Mesothelial cell of epicardium (in vitro differentiated cells): ENCODE measurements around the gene FABP1. TPM values are rescaled to one million over a fixed set of nuclear protein-coding genes. Genes with fewer than 3 reads are reported as not detected.

Source experiments
- DNase-seq, 2 experiments: peaks; one replicate each; pipeline ENCODE4 v3.0.0; 2021; ENCODE audit warnings: low spot score in 2 of 2; ENCODE audit not compliant: unreplicated experiment in 2 of 2
- H3K27ac Mint-ChIP-seq: 2 replicates; pipeline ENCODE4 v1.8.0; 2021; ENCODE audit warnings: mixed read lengths
- H3K27me3 Mint-ChIP-seq: 2 replicates; pipeline ENCODE4 v1.8.0; 2021; ENCODE audit warnings: low read depth, mixed read lengths
- H3K36me3 Mint-ChIP-seq: 2 replicates; pipeline ENCODE4 v1.8.0; 2021; ENCODE audit warnings: mixed read lengths
- H3K4me1 Mint-ChIP-seq: 2 replicates; pipeline ENCODE4 v1.8.0; 2021; ENCODE audit warnings: mixed read lengths
- H3K4me3 Mint-ChIP-seq: 2 replicates; pipeline ENCODE4 v1.8.0; 2021; ENCODE audit warnings: mild to moderate bottlenecking, moderate library complexity, mixed read lengths
- H3K9me3 Mint-ChIP-seq: 2 replicates; pipeline ENCODE4 v1.8.0; 2021; ENCODE audit warnings: mixed read lengths
- total RNA-seq: library from RNA; stranded (reverse); gene quantifications from 3 replicates; pipeline ENCODE4 v1.2.1, GENCODE V29; 2021
- TF ChIP-seq, protein P1 (sequence below): fragments of 200-600 bp; sonication (generic); IDR thresholded peaks from one replicate; pipeline ENCODE4 v1.5.0; 2021; ENCODE audit warnings: antibody characterized with exemption; ENCODE audit not compliant: unreplicated experiment

Gene FABP1
- total RNA-seq, 1 donor from 2014 or later = 1.0 TPM

DNA sequence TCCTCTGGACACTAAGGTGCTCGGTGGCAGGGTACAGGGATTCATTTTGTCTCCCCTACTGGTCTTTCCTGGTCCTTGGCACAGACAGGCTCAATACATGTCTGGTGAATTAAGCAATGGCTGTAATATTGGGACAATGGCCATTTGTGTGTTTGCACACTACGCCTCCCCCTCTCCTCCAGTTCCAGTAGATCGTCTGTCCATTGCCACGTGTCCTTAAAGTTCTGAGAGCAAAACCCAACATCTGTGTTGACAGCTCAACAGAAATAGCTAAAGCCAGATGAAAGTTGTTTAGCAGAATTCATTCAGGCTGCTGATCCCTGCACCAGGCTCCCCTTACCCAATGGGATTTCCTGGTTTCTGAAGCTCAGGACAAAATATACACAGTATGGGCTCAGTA, 9.0 kb upstream of the FABP1 start:
- no peak overlapping the region for H3K27ac Mint-ChIP-seq
- H3K9me3 Mint-ChIP-seq = peaks cover 7% of the 10 kb centered on the region
- TF ChIP-seq, protein P1, sequence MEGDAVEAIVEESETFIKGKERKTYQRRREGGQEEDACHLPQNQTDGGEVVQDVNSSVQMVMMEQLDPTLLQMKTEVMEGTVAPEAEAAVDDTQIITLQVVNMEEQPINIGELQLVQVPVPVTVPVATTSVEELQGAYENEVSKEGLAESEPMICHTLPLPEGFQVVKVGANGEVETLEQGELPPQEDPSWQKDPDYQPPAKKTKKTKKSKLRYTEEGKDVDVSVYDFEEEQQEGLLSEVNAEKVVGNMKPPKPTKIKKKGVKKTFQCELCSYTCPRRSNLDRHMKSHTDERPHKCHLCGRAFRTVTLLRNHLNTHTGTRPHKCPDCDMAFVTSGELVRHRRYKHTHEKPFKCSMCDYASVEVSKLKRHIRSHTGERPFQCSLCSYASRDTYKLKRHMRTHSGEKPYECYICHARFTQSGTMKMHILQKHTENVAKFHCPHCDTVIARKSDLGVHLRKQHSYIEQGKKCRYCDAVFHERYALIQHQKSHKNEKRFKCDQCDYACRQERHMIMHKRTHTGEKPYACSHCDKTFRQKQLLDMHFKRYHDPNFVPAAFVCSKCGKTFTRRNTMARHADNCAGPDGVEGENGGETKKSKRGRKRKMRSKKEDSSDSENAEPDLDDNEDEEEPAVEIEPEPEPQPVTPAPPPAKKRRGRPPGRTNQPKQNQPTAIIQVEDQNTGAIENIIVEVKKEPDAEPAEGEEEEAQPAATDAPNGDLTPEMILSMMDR = no peak
- H3K27me3 Mint-ChIP-seq = peaks cover 59% of the 10 kb centered on the region
- no peak overlapping the region for H3K4me3 Mint-ChIP-seq
- H3K4me1 Mint-ChIP-seq = no peaks in the 10 kb centered on the region
- H3K36me3 Mint-ChIP-seq = no peaks in the 10 kb centered on the region
- no peak for DNase-seq

GRCh38 chr2:88133875-88134274, 6.0 kb upstream of the FABP1 start:
- Mint-ChIP-seq H3K36me3 (no peaks in the 10 kb centered on the region), H3K9me3 (no peaks in the 10 kb centered on the region), H3K4me1 (no peaks in the 10 kb centered on the region), H3K4me3 (no peak overlapping the region), H3K27ac (no peak overlapping the region), H3K27me3 (peaks cover 57% of the 10 kb centered on the region)
- TF ChIP-seq, protein P1 = no peak
- DNase-seq = no peak

- Mint-ChIP-seq H3K27ac (no peak overlapping the region), H3K36me3 (no peaks in the 10 kb centered on the region), H3K9me3 (no peaks in the 10 kb centered on the region), H3K4me1 (no peaks in the 10 kb centered on the region), H3K27me3 (peaks cover 55% of the 10 kb centered on the region), H3K4me3 (no peak overlapping the region)
- DNase-seq = no peak
- TF ChIP-seq, protein P1 = no peak
Measured at GRCh38 chr2:88131999-88132368, 4.1 kb upstream of the FABP1 start.

DNA sequence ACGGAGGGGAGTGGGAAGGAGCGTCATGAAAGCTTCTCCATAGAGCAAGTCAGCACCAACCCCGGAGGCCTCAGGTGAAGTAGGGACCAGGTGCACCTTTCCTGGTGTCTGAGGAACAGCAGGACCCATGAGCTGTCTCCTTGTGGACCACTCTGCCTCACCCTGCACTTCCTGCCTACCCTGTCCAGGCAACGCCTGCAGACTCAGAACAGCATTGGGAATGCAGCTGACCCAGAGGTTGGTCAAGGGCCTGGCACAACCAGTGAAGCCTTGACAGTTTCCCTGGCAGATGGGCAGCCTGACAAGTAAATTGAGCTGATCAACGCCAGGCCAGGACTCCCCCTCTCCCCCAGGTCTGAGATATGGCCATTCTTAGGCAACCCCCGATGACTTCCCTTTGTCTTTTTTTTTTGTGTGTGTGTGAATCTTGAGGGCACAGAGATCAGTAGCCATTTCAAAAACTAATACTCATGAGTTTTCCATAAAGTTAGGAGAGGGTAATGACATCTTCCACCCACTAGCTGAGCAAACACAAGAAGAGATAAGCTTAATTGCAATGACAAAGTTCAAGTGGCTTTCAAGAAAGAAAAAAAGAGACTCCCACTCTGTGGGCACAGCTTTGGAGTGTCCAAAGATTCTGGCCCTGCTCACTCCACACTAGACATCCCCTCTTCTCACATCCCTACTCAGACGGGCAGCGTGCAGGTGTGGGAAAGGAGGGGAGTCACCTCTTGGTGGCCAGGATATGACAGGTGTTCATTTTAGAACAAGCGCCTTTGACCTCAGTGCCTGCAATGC, 3.5 kb upstream of the FABP1 start:
- TF ChIP-seq, protein P1 = no peak
- no peak overlapping the region for H3K27ac Mint-ChIP-seq
- DNase-seq = no peak
- H3K4me3 Mint-ChIP-seq = no peak overlapping the region
- no peaks in the 10 kb centered on the region for H3K4me1 Mint-ChIP-seq
- H3K9me3 Mint-ChIP-seq = no peaks in the 10 kb centered on the region
- H3K36me3 Mint-ChIP-seq = no peaks in the 10 kb centered on the region
- H3K27me3 Mint-ChIP-seq = peaks cover 56% of the 10 kb centered on the region

DNA sequence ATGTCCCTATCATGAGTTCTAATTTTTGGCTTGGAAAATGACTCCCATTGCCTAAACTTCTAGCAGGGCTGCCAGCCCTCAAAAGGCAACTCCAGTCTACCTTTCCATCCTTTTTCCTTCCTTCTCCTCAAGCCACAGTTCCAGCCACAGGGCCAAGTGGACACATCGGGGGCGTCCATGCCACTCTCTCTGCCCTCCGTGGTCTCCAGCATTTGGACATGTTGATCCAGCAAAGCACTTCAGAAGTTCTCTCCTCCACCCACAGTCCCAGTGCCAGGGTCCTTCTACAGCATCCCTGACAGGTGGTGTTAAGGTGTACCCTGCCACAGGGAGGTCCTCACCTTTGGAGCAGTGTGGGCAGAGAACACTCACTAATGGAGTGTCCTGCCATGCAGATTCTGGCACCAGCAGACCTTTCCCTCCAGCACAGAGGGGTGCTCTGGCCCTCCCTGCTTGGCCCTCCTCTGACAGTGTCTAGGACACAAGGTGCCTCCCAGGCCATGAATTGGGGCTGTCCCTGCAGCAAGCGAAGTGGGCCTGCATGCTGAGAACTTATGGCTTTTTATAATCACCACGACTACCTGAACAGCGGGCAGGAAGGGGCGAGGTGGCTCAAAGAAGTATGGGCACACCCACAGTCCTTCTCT, 1.6 kb upstream of the FABP1 start:
- no peak for DNase-seq

More for the DNA sequence above, 1.6 kb upstream of the FABP1 start:
- TF ChIP-seq, protein P1 = no peak
- Mint-ChIP-seq H3K36me3 (no peaks in the 10 kb centered on the region), H3K27ac (no peak overlapping the region), H3K4me3 (no peak overlapping the region), H3K9me3 (no peaks in the 10 kb centered on the region), H3K27me3 (peaks cover 57% of the 10 kb centered on the region), H3K4me1 (no peaks in the 10 kb centered on the region)
